ENCODE measurements around the gene PKDREJ.

Gene PKDREJ

DNA sequence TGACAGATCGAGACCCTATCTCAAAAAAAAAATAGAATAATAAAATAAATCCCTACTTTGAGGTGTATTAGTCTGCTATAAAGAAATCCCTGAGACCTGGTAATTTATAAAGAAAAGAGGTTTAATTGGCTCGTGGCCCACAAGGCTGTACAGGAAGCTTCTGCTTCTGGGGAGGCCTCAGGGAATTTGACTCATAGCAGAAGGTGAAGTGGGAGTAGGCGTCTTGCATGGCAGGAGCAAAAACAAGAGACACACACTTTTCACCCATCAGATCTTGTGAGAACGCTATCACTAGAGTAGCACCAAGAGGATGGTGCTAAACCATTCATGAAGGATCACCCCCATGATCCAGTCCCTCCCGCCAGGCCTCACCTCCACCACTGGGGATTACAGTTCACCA, 42.2 kb downstream of the PKDREJ start:
- Mint-ChIP-seq H3K9me3 (no peaks in the 10 kb centered on the region), H3K36me3 (ENCODE audit: low read depth) (peaks cover 34% of the 10 kb centered on the region), H3K4me3 (no peak overlapping the region), H3K27ac (peak overlapping the region; percentile 36), H3K4me1 (ENCODE audit: low read depth) (peaks cover 14% of the 10 kb centered on the region), H3K27me3 (ENCODE audit: low read depth) (no peaks in the 10 kb centered on the region)

GRCh38 chr22:46219636-46220035, 43.5 kb downstream of the PKDREJ start:
- Mint-ChIP-seq H3K36me3 (ENCODE audit: low read depth) (peaks cover 34% of the 10 kb centered on the region), H3K4me1 (ENCODE audit: low read depth) (peaks cover 14% of the 10 kb centered on the region), H3K27me3 (ENCODE audit: low read depth) (no peaks in the 10 kb centered on the region), H3K4me3 (no peak overlapping the region), H3K27ac (peak overlapping the region; percentile 77), H3K9me3 (no peaks in the 10 kb centered on the region)

- H3K4me3 Mint-ChIP-seq, result no peak overlapping the region
- H3K9me3 Mint-ChIP-seq, result peaks cover under 1% of the 10 kb centered on the region
- H3K4me1 Mint-ChIP-seq (ENCODE audit: low read depth), result peaks cover 4% of the 10 kb centered on the region
- no peaks in the 10 kb centered on the region for H3K27me3 Mint-ChIP-seq (ENCODE audit: low read depth)
- peaks cover 55% of the 10 kb centered on the region for H3K36me3 Mint-ChIP-seq (ENCODE audit: low read depth)
- no peak overlapping the region for H3K27ac Mint-ChIP-seq
Measured at GRCh38 chr22:46214616-46215015, 48.5 kb downstream of the PKDREJ start.

DNA sequence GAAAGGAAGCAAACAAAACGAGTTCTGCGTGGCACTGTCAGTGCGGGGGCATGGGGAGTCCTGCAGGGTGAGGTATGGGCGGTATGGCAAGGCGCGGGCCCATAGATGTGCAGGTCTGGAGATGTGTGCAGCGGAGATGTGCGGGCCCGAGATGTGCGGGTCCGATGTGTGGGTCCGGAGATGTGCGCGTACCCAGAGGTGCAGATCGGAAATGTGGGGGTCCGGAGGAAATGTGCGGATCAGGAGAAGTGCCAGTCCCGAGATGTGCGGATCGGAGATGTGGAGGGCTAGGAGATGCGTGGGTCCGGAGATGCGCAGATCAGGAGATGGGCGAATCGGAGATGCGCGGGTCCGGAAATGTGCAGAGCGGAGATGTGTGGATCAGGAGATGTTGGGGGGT, 49.0 kb downstream of the PKDREJ start:
- Mint-ChIP-seq H3K27ac (no peak overlapping the region), H3K4me3 (no peak overlapping the region), H3K4me1 (ENCODE audit: low read depth) (no peaks in the 10 kb centered on the region), H3K9me3 (peaks cover 5% of the 10 kb centered on the region), H3K27me3 (ENCODE audit: low read depth) (no peaks in the 10 kb centered on the region), H3K36me3 (ENCODE audit: low read depth) (peaks cover 55% of the 10 kb centered on the region)

DNA sequence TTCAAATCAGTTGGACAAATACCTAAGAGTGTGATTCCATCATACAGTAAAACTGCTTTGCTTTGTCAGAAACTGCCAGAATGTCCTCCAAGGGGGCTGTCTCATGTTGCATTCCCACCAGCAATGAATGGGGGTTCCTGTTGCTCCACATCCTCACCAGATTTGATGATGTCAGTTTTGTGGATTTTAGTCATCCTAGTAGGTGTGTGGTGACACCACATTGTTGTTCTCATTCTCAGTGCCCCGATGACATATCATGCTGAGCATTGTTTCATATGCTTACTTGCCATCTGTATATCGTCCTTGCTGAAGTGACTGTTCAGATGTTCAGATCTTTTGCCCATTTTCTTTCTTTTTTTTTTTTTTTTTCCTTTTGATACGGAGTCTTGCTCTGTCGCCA, 50.1 kb downstream of the PKDREJ start:
- H3K4me3 Mint-ChIP-seq, result no peak overlapping the region
- H3K9me3 Mint-ChIP-seq, result peaks cover 14% of the 10 kb centered on the region
- H3K36me3 Mint-ChIP-seq (ENCODE audit: low read depth), result peaks cover 55% of the 10 kb centered on the region
- no peaks in the 10 kb centered on the region for H3K27me3 Mint-ChIP-seq (ENCODE audit: low read depth)
- no peaks in the 10 kb centered on the region for H3K4me1 Mint-ChIP-seq (ENCODE audit: low read depth)
- H3K27ac Mint-ChIP-seq, result no peak overlapping the region

DNA sequence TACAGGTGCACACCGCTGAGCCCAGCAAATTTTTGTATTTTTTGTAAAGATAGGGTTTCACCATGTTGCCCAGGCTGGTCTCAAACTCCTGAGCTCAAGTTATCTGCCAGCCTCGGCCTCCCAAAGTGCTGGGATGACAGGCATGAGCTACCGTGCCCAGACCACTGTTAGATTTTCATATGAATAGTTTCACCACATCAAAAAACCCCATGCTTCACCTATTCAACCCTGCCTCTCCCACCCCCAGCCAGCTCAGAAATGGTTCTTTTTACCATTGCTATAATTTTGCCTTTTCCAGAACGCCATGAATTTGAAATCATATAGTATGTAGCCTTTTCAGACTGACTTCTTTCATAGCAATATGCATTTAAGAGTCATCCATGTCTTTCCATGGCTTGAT, 50.9 kb downstream of the PKDREJ start:
- H3K27me3 Mint-ChIP-seq (ENCODE audit: low read depth), result no peaks in the 10 kb centered on the region

DNA sequence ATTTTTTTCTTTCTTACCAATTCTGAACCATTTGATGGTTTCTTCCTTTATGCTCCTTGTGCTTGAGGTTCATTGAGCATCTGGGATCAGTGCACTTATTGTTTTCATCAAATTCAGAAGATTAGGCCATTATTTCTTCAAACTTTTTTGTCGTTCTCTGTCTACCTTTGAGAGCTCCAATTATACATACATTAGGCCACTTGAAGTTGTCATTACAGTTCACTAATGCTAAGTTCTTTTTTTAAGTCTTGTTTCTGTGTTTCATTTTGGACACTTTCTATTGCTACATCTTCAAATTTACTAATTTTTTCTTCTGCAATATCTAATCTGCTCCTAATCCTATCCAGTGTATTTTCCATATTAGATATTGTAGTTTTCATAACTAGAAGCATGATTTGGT, 53.9 kb downstream of the PKDREJ start:
- H3K4me1 Mint-ChIP-seq (ENCODE audit: low read depth), result no peaks in the 10 kb centered on the region
- peaks cover 45% of the 10 kb centered on the region for H3K36me3 Mint-ChIP-seq (ENCODE audit: low read depth)
- H3K27ac Mint-ChIP-seq, result no peak overlapping the region
- H3K9me3 Mint-ChIP-seq, result peaks cover 14% of the 10 kb centered on the region
- H3K27me3 Mint-ChIP-seq (ENCODE audit: low read depth), result no peaks in the 10 kb centered on the region
- H3K4me3 Mint-ChIP-seq, result no peak overlapping the region

More for the DNA sequence above, 50.9 kb downstream of the PKDREJ start:
- Mint-ChIP-seq H3K4me3 (no peak overlapping the region), H3K4me1 (ENCODE audit: low read depth) (no peaks in the 10 kb centered on the region), H3K36me3 (ENCODE audit: low read depth) (peaks cover 54% of the 10 kb centered on the region), H3K9me3 (peaks cover 14% of the 10 kb centered on the region), H3K27ac (no peak overlapping the region)

Measured in T-helper 1 cell treated with Interleukin-12 subunit alpha and Interleukin-12 subunit beta and Interleukin-4 antibody, amounts not matched to agents 30 μg/mL and 1 μg/mL, for 36 hours (primary cell).